T follicular helper cell (primary cell): ENCODE measurements around the gene KLHL21.
"Not testable (repeated sequence)": the region's sequence is repeated elsewhere in the genome, so short reads cannot be mapped to it uniquely, and the experiment has no call there.

ENCODE experiments used
- DNase-seq: peaks from one replicate; pipeline ENCODE4 v3.0.0-alpha.2; 2020; ENCODE audit warnings: low read depth
- total RNA-seq, 2 experiments: gene quantifications; one replicate each; lab custom pipeline; 2026; lab: John Stamatoyannopoulos, UW

The KLHL21 gene, protein sequence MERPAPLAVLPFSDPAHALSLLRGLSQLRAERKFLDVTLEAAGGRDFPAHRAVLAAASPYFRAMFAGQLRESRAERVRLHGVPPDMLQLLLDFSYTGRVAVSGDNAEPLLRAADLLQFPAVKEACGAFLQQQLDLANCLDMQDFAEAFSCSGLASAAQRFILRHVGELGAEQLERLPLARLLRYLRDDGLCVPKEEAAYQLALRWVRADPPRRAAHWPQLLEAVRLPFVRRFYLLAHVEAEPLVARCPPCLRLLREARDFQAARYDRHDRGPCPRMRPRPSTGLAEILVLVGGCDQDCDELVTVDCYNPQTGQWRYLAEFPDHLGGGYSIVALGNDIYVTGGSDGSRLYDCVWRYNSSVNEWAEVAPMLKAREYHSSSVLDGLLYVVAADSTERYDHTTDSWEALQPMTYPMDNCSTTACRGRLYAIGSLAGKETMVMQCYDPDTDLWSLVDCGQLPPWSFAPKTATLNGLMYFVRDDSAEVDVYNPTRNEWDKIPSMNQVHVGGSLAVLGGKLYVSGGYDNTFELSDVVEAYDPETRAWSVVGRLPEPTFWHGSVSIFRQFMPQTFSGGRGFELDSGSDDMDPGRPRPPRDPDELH
- total RNA-seq, result 152 to 197 reads per million in 2 experiments

DNA sequence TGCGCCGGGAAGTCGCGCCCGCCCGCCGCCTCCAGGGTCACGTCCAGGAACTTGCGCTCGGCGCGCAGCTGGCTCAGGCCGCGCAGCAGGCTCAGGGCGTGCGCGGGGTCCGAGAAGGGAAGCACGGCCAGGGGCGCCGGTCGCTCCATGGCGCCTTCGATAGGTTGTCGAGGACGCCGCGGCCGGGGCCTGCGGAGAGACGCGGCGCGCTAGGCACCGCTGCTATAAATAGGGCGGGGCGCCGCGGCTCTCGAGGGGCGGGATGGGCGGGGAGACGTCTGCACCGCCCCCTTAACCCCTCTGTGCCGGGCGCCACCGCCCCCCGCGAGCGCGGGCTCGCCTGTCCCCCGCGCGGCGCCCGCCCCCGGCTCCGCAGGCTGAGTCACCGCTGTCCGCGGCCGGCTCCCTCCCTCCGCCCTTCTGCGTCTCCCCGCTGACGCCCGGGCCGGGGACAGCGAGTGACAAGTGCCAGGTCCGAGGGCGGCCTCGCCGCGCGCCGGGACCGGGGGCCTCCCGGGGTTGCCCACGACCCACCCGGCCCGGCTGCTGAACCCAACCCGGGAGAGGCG is at the start of gene KLHL21:
Gene KLHL21, minus strand, starts transcription at position 201 of the 569 bp plus-strand sequence. Its CDS starts 52 bp downstream, at position 149.
- DNase-seq, result peak; percentile 71

DNA sequence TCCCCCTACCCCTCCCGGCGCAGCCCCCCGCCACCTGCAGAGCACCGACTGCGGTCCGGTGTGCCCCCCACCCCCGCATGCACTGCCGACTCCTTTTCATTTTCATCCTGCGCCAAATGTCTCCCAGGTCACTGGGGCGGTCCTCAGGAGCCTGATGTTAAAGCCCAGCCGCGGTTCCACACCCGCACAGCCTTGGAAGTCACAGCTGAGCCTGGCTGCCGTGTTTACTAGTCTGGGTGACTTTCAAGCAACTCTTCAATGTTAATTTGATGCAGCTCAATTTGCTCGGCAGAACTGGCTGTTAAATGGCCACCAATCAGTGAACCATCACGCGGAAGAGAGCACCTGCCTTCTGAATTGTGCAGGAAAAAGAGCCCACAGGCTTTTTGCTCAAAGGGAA is 49.2 kb upstream of the KLHL21 start:
- DNase-seq, result no peak

DNA sequence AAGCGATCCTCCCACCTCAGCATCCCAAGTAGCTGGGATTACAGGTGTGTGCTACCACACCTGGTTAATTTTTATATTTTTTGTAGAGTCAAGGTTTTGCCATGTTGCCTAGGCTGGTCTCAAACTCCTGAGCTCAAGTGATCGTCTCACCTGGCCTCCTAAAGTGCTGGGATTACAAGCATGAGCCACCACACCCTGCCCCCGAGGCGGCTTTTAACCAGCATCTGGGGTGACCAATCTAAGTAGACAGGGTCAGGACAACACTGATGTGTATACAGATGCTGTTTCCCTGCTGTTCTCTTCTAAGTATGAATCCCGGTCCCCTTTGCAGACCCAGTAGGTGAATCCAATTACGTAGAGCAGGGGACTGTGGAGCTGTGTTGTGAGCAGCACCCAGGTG is 45.9 kb upstream of the KLHL21 start:
- no peak for DNase-seq

- no peak for DNase-seq
Observed at GRCh38 chr1:6646499-6647148, 44.0 kb upstream of the KLHL21 start.

DNA sequence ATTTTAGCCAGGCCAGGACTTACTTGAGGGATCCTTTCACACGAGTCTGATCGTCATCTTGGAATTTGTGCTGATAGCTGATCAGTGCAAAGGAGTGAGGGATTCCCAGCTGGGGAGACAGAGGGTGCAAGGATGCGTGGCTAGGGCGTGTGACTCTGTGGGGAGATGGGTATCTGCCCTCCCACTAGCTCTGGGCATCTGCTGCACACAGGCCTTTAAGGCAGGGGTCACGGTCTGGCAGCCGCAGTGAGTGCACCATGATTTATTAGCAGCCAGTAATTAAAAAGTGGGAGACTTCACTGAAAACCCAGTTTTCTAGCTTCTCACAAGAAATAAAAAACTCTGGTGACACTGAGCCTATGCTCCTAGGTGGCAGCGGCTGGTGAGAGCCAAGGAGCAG is 42.3 kb upstream of the KLHL21 start:
- no peak for DNase-seq

GRCh38 chr1:6640867-6641266 is 38.2 kb upstream of the KLHL21 start:
- DNase-seq, result not testable (repeated sequence)

GRCh38 chr1:6638226-6638625 is 35.6 kb upstream of the KLHL21 start:
- no peak for DNase-seq

- DNase-seq, result no peak
Observed at GRCh38 chr1:6637770-6638169, 35.1 kb upstream of the KLHL21 start.

- DNase-seq, result not testable (repeated sequence)
Observed at GRCh38 chr1:6636778-6637177, 34.1 kb upstream of the KLHL21 start.

GRCh38 chr1:6635910-6636760 is 33.5 kb upstream of the KLHL21 start:
- DNase-seq, result no peak

DNA sequence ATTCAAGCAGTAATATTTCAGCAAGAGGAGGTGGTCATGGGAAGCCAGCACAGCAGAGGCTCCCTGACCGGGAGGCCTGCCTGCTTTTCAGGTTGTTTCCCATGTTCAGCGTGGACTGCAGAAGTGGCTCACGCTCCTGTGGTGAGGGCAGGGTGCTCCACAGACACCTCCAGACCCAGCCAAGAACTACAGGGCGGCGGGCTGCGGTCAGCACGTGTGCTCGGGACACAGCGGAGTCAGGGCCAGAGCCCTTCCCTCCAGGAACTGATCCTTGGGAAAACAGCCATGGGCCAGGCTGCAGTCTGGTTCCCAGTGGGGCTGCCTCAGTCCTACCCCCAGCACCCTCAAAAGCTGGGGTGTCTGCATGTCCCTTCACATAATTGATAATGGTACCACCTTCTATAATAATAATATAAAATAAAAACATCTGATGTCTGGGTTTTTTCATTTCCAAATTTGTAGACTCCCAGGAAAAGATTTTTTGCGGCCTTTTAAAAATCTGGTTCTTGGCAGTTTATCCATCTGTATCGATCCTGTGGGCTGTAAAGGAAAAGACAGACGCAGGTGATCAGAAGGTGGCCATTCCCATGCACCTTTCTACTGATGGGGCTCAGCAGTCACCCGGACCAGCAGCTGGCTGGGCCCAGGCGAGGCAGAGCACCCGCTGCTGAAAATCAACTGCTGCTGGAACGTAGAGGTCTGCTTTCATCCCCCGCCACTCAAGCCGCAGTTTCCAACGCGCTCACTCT is 32.7 kb upstream of the KLHL21 start:
- no peak for DNase-seq

GRCh38 chr1:6634371-6635052 is 31.8 kb upstream of the KLHL21 start:
- DNase-seq, result peak; percentile 16

DNA sequence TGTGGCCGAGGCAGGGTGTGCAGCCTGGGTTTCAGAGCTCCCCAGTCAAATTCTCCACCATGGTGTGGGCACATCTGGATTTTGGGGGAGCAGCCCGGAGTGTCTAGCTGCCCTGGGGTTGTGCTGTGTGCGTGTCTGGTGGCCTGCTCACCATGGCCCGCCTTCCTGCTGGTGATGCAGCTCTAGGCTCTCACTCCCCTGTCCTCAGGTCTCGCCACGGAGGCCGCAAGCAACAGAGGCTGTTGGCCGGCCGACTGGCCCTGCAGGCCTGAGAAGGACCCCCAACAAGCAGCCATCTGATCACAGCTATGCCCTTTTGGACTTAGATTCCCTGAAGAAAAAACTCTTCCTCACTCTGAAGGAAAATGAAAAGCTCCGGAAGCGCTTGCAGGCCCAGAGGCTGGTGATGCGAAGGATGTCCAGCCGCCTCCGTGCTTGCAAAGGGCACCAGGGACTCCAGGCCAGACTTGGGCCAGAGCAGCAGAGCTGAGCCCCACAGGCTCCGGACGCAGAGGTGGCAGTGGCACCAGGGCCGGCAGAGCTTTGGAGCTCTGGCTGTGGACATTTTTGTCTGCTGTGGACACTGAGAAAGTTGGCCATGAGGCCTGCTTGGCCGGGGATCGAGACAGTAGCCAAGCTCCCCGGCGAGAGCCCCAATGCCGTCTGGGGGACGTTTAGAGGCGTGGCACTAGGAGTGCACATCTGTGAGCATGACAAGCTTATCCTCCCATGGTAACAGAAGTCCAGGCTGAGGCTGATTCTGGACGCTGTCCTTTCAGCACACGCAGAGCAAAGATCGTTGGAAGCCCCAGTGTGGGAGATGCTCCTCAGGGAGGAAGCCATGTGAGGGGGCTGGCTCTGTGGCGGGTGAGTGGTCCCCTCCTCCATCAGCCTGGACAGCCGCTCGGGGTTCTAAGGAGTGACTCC is 30.2 kb upstream of the KLHL21 start:
- DNase-seq, result no peak

DNA sequence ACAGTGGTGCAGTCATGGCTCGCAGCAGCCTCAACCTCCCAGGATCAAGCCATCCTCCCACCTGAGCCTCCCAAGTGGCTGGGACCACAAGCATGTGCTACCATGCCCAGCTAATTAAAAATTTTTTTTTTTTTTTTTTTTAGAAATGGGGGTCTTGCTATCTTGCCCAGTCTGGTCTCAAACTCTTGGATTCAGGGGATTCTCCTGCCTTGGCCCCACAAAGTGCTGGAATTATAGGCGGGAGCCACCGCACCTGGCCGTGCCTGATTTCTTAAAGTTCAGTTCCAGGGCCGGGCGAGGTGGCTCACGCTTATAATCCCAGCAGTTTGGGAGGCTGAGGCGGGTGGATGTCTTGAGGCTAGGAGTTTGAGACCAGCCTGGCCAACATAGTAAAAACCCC is 28.4 kb upstream of the KLHL21 start:
- no peak for DNase-seq

- no peak for DNase-seq
Observed at GRCh38 chr1:6630027-6630426, 27.4 kb upstream of the KLHL21 start.

- DNase-seq, result no peak
Observed at GRCh38 chr1:6628971-6629479, 26.4 kb upstream of the KLHL21 start.

DNA sequence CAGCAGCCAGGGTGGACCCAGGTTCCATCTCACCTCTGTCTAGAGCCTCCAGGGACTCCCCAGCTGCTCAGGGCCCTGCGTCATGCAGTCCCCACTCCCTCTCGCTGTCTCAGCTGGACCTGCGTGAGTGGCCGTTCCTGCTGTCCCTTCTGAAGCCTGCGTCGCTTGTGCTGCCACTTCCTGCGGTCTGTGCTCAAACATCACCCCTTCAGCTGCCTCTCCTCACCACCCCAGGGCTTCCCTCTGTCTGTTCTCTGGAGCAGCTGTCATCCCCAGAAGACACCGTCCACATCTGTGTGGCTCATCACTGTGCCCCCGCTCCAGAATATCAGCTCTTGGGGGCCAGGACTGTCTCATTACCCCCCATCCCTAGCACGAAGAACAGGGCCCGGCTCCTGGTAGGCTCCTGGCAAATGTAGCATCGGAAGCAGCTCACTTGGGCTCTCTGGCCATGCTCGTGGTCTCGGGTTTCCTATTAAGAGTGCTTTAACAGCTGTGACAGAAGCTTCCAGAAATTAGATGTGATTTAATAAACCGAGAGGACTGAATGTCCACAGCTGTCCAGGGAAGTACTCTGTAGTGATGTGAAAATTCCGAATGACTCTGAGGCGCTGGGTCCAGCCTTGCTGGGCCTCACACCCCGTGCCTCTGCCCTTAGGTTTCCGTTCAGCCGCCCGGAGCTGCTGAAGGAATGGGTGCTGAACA is 25.3 kb upstream of the KLHL21 start:
- DNase-seq, result no peak

- DNase-seq, result no peak
Observed at GRCh38 chr1:6627031-6627430, 24.4 kb upstream of the KLHL21 start.
